HG03196 (cell line): ENCODE measurements around the gene ZNF227.
"Not testable (repeated sequence)": the region's sequence is repeated elsewhere in the genome, so short reads cannot be mapped to it uniquely, and the experiment has no call there.

Experiments
- ATAC-seq: cut with Tn5 transposase; IDR thresholded peaks from one replicate; pipeline ENCODE4 v1.9.1; 2021; ENCODE audit not compliant: unreplicated experiment

Gene ZNF227

DNA sequence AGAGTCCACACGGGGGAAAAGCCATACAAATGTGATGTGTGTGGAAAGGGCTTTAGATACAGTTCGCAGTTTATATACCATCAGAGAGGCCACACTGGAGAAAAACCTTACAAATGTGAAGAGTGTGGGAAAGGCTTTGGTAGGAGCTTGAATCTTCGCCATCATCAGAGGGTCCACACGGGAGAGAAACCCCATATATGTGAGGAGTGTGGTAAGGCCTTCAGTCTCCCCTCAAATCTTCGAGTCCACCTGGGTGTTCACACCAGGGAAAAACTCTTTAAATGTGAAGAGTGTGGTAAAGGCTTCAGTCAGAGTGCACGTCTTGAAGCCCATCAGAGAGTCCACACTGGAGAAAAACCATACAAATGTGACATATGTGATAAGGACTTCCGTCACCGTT, 24.1 kb downstream of the ZNF227 start:
- ATAC-seq = no peak

DNA sequence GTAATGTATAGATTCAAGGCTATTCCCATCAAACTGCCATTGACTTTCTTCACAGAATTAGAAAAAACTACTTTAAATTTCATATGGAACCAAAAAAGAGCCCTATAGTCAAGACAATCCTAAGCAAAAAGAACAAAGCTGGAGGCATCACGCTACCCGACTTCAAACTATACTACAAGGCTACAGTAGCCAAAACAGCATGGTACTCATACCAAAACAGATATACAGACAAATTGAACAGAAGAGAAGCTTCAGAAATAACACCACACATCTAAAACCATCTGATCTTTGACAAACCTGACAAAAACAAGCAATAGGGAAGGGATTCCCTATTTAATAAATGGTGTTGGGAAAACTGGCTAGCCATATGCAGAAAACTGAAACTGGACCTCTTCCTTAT, 40.0 kb downstream of the ZNF227 start:
- ATAC-seq = not testable (repeated sequence)

DNA sequence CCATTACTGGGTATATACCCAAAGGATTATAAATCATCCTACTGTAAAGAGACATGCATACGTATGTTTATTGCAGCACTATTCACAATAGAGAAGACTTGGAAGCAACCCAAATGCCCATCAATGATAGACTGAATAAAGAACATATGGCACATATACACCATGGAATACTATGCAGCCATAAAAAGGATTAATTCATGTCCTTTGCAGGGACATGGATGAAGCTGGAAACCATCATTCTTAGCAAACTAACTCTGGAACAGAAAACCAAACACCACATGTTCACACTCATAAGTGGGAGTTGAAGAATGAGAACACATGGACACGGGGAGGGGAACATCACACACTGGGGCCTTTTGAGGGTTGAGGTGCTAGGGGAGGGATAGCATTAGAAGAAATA, 41.1 kb downstream of the ZNF227 start:
- not testable (repeated sequence) for ATAC-seq

DNA sequence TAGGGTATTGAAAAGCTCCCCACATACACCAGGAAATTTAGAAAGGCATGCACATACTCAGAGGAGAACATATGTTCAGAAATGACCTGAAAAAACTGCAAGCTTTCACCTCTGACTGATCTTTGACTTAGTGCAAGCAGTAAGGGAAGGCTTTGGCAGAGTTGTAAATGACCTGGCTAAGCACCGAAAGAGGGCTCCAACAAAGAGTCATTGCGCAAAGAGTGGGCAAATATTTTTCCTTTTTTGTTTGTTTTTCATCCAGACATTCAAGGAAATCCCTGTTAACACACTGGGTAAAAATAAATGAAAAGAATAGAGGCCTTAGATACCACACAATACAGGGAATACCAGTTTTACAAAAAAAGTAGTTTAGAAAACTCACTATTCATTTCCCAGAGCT, 42.2 kb downstream of the ZNF227 start:
- no peak for ATAC-seq

DNA sequence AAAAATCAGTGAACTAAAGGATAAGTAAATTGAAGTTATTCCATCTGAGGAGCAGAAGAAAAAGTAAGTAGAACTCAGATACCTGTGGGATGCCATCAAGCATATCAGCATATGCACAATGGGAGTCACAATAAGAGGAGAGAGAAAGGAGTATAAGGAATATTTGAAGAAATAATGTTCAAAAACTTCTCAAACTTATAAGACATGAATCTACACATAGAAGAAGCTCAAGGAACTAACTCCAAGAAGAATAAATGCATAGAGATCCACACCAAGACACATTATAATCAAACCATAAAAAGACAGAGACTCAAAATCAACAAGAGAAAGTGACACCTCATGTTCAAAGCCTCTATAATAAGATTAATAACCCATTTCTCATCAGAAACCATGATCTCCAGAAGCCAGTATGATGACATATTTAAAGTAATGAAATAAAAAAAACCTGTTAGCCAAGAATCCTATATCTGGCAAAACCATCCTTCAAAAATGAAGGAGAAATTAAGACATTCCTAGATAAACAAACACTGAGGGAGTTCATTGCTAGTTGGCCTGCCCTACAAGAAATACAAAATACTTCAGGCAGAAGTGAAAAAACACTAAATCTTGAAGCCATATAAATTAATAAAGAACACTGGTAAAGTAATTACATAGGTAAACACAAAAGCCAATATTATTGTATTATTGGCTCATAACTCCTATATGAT, 43.5 kb downstream of the ZNF227 start:
- no peak for ATAC-seq

DNA sequence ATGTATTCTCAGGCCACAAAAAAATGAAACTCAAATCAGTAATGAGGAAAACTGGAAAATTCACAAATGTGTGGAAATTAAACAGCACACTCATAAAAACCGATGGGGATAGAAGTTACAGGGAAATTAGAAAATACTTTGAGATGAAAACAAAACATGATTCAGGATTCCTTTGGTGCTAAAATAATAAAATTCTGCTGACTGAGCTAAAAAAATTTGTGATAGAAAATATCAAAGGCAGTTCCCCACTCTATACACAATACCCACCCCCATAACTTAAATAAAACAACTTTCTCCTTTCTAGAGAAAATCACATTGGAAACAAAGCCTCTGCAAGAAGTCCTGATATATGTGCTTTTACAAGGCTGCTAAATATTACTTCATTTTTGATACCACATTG, 45.8 kb downstream of the ZNF227 start:
- ATAC-seq = no peak

DNA sequence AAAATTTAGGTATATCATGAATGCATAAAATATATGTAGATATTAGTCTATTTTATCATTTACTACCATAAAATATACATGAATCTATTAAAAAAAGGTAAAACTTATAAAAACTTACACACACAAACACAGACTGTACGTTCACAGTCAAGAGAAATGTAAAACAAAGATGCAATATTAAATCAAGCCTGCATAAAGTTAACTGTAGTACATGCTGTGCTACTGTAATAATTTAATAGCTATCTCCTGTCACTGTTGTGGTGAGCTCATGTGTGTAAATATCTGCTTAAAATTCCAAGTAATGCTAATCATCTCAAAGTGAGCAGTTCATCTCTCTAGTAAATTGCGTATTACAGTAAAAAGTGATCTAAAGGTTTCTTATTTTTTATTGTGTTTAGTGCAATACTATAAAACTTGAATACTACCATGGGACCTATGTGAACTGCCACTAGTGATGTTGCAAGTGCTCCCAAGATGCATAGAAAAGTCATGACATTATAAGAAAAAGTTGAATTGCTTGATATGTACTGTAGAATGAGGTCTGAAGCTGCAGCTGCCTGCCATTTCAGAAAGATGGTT, 46.6 kb downstream of the ZNF227 start:
- ATAC-seq = no peak

DNA sequence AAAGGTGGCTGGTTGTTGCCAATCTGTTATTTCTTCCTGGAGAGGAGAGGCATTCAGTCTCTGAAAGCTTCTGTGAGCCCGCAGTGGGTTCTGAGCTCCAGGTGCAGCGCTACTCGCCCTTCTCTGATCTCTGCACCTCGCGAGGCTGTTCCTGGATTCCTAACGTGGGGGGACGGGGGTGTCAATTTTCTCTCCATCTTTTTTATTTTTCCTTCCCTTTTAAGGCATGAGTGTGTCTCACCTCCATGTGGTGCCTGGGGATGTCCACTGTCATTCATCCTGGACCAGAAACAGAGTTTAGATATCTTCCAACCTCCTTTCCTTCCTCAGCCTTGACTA, 48.0 kb downstream of the ZNF227 start:
- ATAC-seq = no peak

DNA sequence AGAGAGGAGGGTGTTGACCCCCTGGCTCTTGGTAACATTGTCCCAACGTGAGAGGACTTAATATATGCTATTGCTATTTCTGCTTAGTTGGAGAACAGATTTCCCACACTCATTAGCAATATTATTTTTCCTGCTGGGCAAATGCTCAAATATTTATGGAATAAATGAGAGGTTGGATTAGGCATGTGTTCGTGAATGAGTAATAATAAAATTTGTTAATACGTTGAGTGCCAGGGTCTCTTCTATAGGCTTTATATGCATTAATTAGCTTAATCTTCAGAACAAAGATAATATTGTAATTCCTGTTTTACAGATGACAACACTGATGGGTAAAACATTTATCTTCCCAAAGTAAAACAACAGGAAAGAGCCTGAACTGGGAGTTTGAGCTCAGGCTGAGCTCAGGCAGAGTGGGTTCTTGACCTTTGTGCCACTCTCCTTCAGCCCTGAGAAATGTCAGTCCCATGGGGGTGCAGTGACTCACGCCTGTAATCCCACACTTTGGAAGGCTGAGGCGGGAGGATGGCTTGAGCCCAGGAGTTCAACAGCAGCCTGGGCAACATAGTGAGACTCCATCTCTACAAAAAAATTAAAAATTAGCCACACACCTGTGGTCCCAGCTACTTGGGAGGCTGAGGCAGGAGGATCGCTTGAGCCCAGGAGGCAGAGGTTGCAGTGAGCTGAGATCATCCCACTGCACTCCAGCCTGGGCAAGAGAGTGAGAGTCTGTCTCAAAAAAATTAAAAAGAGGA, 48.5 kb downstream of the ZNF227 start:
- no peak for ATAC-seq

DNA sequence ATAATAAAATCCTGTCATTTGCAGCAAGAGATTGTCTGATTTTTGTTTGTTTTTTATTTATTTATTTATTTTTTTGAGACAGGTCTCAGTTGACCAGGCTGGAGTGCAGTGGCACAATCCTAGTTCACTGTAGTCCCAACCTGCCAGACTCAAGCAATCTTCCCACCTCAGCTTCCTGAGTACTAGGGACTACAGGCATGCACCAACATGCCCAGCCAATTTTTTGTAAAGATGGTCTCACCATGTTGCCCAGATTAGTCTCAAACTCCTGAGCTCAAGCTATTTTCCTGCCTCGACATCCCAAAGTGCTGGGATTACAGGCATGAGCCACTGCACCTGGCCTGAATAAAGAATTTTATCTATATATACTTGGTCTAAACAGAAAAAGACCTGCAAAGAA, 65.0 kb downstream of the ZNF227 start:
- no peak for ATAC-seq

DNA sequence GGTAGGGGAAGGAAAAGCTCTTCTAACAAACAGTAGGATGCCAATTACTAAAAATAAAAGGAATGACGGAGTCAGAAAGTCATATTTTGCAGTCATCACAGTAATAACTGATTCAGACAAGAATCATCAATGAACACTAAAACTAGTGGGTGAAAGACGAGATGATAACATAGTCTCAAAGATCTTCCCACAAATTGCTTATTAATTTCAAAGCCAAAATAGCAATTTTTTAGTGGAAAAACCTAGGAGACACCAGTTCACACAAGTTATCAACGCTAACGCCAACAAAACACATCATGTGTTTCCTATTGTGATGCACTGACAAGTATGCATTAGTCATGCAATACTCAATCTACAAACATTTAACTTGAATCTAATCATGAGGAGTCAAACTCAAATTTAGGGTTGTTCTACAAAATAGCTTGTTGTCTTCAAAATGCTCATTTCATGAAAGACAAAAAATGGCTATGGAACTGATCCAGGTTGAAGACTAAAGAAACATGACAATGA, 65.9 kb downstream of the ZNF227 start:
- ATAC-seq = no peak

DNA sequence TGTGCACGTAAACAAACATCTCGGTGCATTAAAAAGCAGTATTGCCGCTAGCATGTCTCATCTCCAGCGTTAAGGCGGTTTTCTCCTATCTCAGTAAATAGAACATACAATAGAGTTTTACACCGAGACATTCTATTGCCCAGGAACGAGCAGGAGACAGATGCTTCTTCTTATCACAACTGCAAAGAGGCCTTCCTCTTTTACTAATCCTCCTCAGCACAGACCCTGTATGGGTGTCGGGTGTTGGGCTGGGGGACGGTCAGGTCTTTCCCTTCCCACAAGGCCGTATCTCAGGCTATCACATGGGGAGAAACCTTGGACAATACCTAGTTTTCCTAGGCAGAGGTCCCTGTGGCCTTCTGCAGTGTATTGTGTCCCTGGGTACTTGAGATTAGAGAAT, 68.6 kb downstream of the ZNF227 start:
- no peak for ATAC-seq

DNA sequence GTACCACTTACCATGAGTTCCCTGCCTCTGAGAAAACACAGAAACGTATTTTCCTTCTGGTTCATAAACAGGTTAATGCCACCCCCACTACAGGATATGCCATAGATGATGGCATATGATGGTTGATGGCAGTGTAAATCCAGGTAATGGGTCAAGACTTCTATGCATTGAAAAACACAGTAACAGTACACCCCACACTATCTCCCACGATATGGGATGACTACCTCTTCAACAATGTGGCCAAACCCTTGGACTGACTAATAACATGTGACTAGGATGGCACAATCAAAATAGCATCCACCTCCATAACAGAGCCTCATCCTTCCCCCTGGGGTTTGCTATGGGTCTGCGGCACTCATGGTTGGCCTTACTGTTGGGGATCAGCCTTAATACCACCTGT, 70.5 kb downstream of the ZNF227 start:
- no peak for ATAC-seq

DNA sequence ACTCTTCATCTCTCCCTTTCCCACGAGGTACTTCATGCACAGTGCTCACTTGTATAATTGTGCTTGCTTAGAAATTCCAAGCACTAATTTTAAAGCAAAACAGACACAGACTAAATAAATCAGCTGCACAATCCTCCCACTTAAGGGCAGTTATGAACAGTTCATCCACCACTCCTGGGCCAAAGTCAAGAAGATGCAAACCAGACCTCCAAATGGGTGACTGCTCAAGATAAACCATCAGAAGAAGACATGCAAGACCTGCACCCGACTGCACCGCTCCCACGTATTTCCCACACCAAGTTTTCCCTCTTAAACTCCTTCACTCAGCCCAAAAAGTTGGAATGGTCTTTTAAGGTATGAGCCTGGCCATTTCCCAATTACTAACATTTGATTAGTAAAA, 72.6 kb downstream of the ZNF227 start:
- ATAC-seq = no peak
